Stimulated activated CD4-positive, alpha-beta T cell treated with anti-CD3 and anti-CD28 coated beads, Interleukin-1b, Interleukin-23, amount 100 ng/mL, for 4 hours (primary cell): ENCODE results near the gene CEACAM20.
A peak's percentile ranks its signal among the peaks of the same experiment; 100 is the strongest.
"Not testable (repeated sequence)": the region's sequence is repeated elsewhere in the genome, so short reads cannot be mapped to it uniquely, and the experiment has no call there.

Experiments used
- DNase-seq, 2 donors: peaks; one replicate each; pipeline ENCODE4 v3.0.0-alpha.2; 2020; ENCODE audit warnings: low read depth in 2 of 2

Gene CEACAM20

DNA sequence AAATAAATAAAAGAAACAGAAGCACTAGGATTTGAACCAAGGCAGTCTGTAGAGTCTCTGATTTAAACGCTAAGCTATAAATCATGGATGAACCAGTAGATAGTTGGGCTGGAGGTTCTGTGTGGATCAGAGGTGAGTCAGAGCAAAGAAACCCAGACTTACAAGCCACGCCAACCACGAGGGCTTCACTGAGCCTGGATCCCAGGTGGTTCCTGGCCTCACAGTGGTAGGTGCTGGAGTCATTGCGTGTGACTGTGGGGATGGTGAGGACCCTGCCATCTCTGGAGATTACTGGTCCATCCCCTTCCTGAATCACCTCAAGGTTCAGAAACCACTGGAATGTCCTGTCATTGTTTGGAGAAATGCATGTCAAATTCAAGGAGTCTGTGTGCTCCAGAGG is 19.3 kb upstream of the CEACAM20 start:
- no peak for DNase-seq

GRCh38 chr19:44544031-44544430 is 14.6 kb upstream of the CEACAM20 start:
- DNase-seq, result no peak

DNA sequence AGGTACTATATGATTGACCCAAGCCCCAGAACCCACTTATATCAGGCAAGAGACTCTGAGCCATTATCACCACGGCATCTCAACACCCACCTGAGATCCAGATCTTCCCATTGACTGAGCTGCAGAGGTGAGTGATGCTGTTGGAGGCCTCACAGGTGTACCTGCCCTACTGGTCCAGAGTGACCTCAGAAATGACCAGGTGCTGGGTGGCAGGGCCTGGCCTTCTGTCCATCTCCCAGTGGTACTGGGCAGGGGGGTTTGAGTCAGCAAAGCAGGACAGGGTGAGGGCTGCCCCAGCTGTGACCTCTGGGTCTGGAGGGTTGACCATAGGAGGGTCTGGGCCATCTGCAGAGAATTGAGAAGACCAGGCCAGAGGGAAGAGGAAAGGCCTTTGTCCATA is 13.2 kb upstream of the CEACAM20 start:
- DNase-seq, result no peak

DNA sequence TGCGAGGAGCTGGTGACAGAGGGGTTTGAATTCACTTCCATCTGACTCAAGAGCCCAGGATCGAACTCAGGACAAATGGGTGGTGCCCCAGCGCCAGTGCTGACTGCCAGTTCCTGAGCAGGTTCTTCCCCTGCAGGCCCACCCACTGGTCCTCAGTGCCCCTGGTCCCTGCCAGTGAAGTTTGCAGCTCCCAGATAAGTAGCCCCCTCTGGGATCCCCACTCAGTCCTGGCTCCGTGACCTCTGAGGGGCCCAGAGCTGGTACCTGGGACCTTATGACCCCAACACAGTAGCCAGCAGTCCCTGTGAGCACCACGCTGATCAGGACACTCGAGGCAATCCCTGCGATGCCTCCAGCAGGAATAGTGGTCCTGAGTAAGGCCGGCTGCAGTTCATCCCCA is 11.3 kb upstream of the CEACAM20 start:
- DNase-seq, result no peak

DNA sequence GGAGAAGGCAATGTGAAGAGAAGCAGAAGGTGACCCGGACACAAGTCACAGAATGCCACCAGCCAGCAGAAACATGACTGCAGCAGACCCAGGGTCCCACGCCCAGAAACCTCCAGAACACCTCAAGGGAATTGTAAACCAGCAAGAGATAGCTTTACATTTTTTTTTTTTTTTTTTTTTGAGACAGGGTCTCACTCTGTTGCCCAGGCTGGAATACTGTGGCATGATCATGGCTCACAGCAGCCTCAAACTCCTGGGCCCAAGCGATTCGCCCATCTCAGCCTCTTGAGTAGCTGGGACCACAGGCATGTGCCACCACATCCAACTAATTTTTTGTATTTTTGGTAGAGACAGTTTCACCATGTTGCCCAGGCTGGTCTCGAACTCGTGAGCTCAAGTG is 10.5 kb upstream of the CEACAM20 start:
- no peak for DNase-seq

- DNase-seq, result no peak
Measured at GRCh38 chr19:44539236-44539826, 9.9 kb upstream of the CEACAM20 start.

DNA sequence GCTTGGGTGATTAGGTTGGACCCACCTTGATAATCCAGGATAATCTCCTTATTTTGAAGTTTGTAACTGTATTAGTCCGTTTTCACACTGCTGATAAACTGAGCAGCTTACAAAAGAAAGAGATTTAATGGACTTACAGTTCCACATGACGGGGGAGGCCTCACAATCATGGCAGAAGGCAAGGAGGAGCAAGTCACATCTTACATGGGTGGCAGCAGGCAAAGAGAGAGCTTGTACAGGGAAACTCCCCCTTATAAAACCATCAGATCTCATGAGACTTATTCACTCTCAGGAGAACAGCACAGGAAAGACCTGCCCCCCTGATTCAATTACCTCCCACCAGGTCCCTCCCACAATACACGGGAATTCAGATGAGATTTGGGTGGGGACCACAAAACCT is 5.9 kb upstream of the CEACAM20 start:
- not testable (repeated sequence) for DNase-seq

DNA sequence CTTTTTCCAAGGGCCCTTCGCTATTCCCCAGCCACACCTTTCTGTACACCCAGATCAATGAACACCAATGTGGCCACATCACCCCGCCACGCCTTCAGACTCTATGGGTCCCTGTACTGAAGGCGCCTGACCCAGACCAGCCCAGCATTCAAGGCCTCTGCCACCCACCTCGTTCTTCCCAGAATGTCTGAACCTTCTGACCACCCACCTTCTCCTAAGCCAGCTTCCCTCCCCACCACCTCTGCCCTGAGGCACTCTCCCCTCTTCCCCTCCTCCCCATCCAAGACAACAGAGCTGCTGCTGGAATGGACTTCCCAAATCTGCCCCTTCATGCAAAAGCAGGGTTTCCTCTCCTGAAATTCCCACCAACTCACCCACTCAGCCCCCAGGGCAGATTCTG is 3.3 kb upstream of the CEACAM20 start:
- no peak for DNase-seq

DNA sequence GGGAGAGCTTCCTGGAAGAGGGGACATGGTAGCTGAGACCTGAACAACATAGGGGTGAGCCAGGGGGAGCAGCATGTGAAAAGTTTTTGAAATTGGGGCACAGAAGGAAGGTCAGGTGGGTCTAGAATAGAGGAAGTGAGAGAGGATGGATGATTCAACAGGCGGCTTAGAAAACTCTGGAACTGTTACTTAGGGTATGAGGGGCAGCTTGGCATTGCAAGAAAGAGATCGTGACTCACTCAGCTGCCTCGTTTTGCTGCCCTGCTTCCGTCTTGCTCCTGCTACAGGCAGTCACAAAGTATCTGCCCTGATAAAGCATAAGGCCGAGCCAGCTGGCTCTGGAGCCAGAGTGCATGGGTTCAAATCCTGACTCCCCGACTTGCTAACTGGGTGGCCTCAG is 1.3 kb upstream of the CEACAM20 start:
- no peak for DNase-seq

DNA sequence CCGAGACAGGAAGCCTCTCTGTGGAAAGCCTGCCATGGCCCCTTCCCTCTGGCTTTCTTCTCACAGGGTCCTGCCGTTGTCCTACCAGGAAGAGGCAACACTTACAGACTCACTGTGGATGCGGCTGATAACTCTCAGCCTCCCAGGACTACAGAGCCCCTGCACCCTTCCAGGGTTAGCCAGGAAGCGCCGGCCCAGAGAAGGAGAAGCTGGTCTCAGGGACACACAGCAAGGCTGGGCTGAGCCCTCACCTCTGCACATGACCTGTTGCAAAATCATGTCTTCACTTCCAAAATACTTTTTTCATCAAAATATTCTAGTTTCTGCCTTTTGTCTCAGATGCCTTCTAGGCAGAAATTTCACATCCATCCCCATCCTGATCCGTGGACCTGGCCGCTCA is 1.9 kb downstream of the CEACAM20 start:
- DNase-seq, result no peak

DNA sequence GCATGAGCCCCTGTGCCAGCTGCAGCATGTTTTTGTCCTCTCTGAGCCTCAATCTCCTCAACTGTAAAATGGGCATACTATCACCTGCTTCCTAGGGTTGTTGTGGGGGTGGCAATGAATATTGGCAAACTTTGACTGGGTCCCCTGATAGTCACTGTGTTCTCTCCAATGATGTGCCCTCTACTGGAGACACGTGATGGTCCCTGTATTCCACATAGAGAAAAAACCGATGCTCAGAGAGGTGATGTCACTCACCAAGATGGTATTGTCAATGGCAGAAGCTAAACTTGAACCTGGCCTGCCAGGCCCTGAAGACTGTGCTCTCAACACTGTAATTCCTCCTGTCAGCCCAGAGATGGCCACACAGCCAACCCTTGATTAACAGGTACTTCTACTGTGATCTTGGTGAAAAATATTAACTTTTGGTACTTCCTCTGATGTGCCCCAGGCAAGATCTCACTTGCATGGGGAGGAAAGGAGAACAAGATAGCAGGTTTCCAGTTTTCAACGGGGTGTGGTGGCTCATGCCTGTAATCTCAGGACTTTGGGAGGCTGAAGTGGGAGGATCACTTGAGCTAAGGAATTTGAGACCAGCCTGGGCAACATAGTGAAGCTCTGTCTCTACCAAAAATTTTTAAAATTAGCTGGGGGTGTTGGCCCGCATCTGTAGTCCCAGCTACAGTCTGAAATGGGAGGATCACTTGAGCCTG is 3.6 kb downstream of the CEACAM20 start:
- DNase-seq, result no peak

DNA sequence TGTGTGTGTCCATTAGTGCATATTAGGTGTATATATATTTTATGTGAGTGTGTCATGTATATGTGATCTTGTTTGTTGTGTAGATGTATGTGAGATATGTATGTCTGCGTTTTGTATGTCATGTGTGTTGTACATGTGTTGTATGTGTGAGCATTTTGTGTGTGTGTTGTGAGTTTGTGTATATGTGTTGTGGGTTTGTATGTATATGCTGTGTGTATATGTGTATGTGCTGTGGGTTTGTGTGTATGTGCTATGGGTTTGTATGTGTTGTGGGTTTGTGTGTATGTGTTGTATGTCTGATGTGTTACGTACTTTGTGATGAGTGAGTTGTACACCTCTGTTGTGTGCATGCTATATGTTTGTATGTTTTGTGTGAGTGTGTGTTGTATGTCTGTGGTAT is 8.1 kb downstream of the CEACAM20 start:
- DNase-seq, result no peak

GRCh38 chr19:44517146-44517545 is 12.3 kb downstream of the CEACAM20 start:
- no peak for DNase-seq

DNA sequence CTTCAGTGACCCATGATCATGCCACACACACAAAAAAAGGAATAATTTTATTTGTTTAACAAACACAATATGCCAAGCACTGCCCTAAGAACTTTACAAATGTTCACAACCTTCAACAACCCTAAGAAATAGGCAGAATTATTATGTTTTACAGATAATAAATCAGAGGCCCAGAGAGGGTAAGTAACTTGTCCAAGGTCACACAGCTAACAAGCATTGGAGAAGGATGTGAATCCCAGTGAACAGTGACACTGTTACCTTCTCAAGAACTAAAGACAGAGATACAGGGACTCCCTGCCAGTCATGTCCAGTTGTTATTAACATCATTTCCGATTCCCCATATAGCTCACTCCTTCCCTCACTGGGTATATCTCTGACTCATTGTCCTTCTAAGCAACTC is 13.6 kb downstream of the CEACAM20 start:
- DNase-seq, result no peak

DNA sequence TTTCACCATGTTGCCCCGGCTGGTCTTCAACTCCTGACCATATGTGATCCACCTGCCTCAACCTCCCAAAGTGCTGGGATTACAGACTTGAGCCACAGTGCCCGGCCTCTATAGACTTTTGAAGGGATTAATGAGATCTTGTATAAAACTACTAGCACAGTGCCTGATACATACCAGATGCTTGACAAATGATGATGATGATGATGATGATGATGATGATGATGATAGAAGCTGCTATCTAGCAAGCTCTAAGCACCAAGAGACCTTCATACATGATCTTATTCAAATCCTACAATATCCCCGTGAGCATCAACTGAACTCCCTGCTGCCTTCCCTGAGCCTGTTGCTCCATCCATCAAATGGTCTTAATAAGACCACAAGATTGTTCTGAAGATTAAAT is 14.4 kb downstream of the CEACAM20 start:
- DNase-seq, result no peak

- no peak for DNase-seq
Measured at GRCh38 chr19:44512326-44513298, 16.9 kb downstream of the CEACAM20 start.

- DNase-seq, result no peak
Measured at GRCh38 chr19:44509478-44509877, 20.0 kb downstream of the CEACAM20 start.

- peak; percentile 93 for DNase-seq
Measured at GRCh38 chr19:44499962-44500949, 29.2 kb downstream of the CEACAM20 start, which contains the start of gene ZNF180. ZNF180 (minus strand) TSS chr19:44500522; CDS start chr19:44497334, 3,188 bp downstream.

- no peak for DNase-seq
Measured at GRCh38 chr19:44499559-44499958, 29.9 kb downstream of the CEACAM20 start.

GRCh38 chr19:44498988-44499387 is 30.5 kb downstream of the CEACAM20 start:
- no peak for DNase-seq

DNA sequence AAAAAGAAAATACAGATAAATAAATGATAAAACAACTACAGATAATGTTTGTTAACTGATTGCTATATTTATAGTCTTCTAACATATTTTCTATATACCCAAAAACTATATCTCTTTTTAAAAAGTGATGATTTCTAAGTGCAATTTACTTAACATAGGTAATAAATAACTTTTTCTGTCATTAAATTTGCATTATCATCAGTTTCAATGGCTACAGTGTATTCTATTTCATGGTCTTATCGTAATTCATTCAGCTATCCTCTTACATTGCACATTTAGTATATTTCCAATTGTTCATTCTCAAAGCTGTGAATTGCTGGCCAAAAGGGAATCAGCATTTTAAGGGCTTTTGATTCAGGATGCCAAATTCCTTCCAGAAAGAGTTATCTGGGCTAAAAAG is 32.8 kb downstream of the CEACAM20 start:
- DNase-seq, result no peak
